A549 (cell line): ENCODE data around the gene TRABD2A. TPM values are rescaled to one million over a fixed set of nuclear protein-coding genes. Genes with fewer than 3 reads are reported as not detected.
A peak's percentile ranks its signal among the peaks of the same experiment; 100 is the strongest.
"Not testable (repeated sequence)": the region's sequence is repeated elsewhere in the genome, so short reads cannot be mapped to it uniquely, and the experiment has no call there.

Source experiments
- ATAC-seq, 2 experiments: fragments of 200-7000 bp in 1 of 2; fragments of >200 bp in 1 of 2; cut with Nextera tagmentation in 1 of 2; cut with Tn5 transposase in 1 of 2; 3 replicates each; pipeline versions ENCODE4 v1.8.0 to v1.9.1; 2018 to 2020; ENCODE audit warnings: mild to moderate bottlenecking in 1 of 2, moderate library complexity in 1 of 2
- CTCF ChIA-PET: fragments of 300-600 bp; sonication (Branson Sonifier 250); formaldehyde crosslinking; extraction: SDS; loops from one replicate; lab custom pipeline; 2021; ENCODE audit warnings: antibody characterized with exemption, inconsistent platforms; lab: Yijun Ruan, JAX
- POLR2A ChIA-PET: fragments of 350-600 bp; formaldehyde crosslinking; extraction: SDS; loops from one replicate; lab custom pipeline; 2021; ENCODE audit warnings: antibody characterized with exemption, inconsistent platforms; lab: Yijun Ruan, JAX
- DNase-seq, 2 experiments: peaks; one replicate each; pipeline versions ENCODE4 v3.0.0 to v3.0.0-alpha.2; 2011 to 2016; ENCODE audit warnings: low read depth in 1 of 2, low spot score in 1 of 2
- FAIRE-seq: peaks from 2 replicates; lab custom pipeline; 2011; peaks lifted over from hg19 to GRCh38; lab: Jason Lieb, UNC
- H3K27ac ChIP-seq, 2 experiments: fragments of >200 bp; sonication (Bioruptor Twin); formaldehyde crosslinking; 3 replicates each; pipeline ENCODE4 v1.5.1; 2016 to 2017
- H3K4me1 ChIP-seq: fragments of >200 bp; sonication (Bioruptor Twin); formaldehyde crosslinking; 3 replicates; pipeline ENCODE4 v1.6.1; 2016
- H3K4me2 ChIP-seq: fragments of >200 bp; sonication (Bioruptor Twin); formaldehyde crosslinking; 3 replicates; pipeline ENCODE4 v1.6.1; 2016
- H3K4me3 ChIP-seq: fragments of >200 bp; sonication (Bioruptor Twin); formaldehyde crosslinking; 3 replicates; pipeline ENCODE4 v1.5.1; 2016
- H3K9me3 ChIP-seq: fragments of >200 bp; sonication (Bioruptor Twin); formaldehyde crosslinking; 3 replicates; pipeline ENCODE4 v1.6.1; 2016
- CBX8 ChIP-seq: fragments of 200-600 bp; sonication (generic); IDR thresholded peaks from 2 replicates; pipeline ENCODE4 v1.6.1; 2016
- CEBPB ChIP-seq, 2 experiments: fragments of >200 bp in 1 of 2; sonication (Bioruptor Twin) in 1 of 2; formaldehyde crosslinking in 1 of 2; IDR thresholded peaks; 2 replicates each; pipeline ENCODE4 v1.6.1; 2012 to 2016
- CHD4 ChIP-seq: fragments of 200-600 bp; sonication (generic); IDR thresholded peaks from 2 replicates; pipeline ENCODE4 v1.6.1; 2016; ENCODE audit warnings: antibody characterized with exemption, mild to moderate bottlenecking, borderline replicate concordance
- E2F6 ChIP-seq: IDR thresholded peaks from 2 replicates; pipeline ENCODE4 v1.6.1; 2012; ENCODE audit warnings: low read depth, borderline replicate concordance
- EHF ChIP-seq: fragments of 250-450 bp; sonication (Bioruptor Pico); IDR thresholded peaks from 2 replicates; pipeline ENCODE4 v1.5.0; 2020; ENCODE audit warnings: mild to moderate bottlenecking
- EP300 ChIP-seq, 2 experiments: fragments of >200 bp; sonication (Bioruptor Twin); formaldehyde crosslinking; IDR thresholded peaks; 2 replicates in 1 of 2; 3 replicates in 1 of 2; pipeline ENCODE4 v1.6.1; 2016 to 2017
- FOSB ChIP-seq: fragments of 250-450 bp; sonication (Bioruptor Pico); IDR thresholded peaks from 2 replicates; pipeline ENCODE4 v1.5.0; 2020; ENCODE audit warnings: mild to moderate bottlenecking, moderate library complexity
- FOSL2 ChIP-seq, 2 experiments: fragments of 450-650 bp in 1 of 2; fragments of >200 bp in 1 of 2; sonication (Bioruptor Twin) in 1 of 2; formaldehyde crosslinking; IDR thresholded peaks; 2 replicates each; pipeline versions ENCODE4 v1.5.0 to v1.6.1; 2016 to 2020; ENCODE audit warnings: mild to moderate bottlenecking in 1 of 2, moderate library complexity in 1 of 2
- FOXS1 ChIP-seq: fragments of 250-450 bp; sonication (Bioruptor Pico); IDR thresholded peaks from 2 replicates; pipeline ENCODE4 v1.5.0; 2020; ENCODE audit warnings: mild to moderate bottlenecking, moderate library complexity
- KDM5A ChIP-seq: fragments of 200-600 bp; sonication (generic); IDR thresholded peaks from 2 replicates; pipeline ENCODE4 v1.6.1; 2016; ENCODE audit warnings: antibody characterized with exemption, mild to moderate bottlenecking
- MAFK ChIP-seq: fragments of 450-650 bp; IDR thresholded peaks from 2 replicates; pipeline ENCODE4 v1.6.1; 2014; ENCODE audit not compliant: partially characterized antibody
- POLR2A ChIP-seq: IDR thresholded peaks from 2 replicates; pipeline ENCODE4 v1.6.1; 2012; ENCODE audit warnings: mild to moderate bottlenecking, low read length
- RCOR1 ChIP-seq: fragments of 150-350 bp; IDR thresholded peaks from 2 replicates; pipeline ENCODE4 v1.6.1; 2014; ENCODE audit warnings: antibody characterized with exemption, low read length, low read depth
- RFX5 ChIP-seq: fragments of 450-650 bp; IDR thresholded peaks from 2 replicates; pipeline ENCODE4 v1.7.1; 2014; ENCODE audit warnings: antibody characterized with exemption, mild to moderate bottlenecking, moderate library complexity
- SMC3 ChIP-seq: fragments of >200 bp; sonication (Bioruptor Twin); formaldehyde crosslinking; IDR thresholded peaks from 3 replicates; pipeline ENCODE4 v1.6.1; 2018; ENCODE audit warnings: inconsistent platforms
- SREBF2 ChIP-seq: fragments of 450-650 bp; IDR thresholded peaks from 2 replicates; pipeline ENCODE4 v1.6.1; 2014; ENCODE audit warnings: mild to moderate bottlenecking, moderate library complexity
- TP53 ChIP-seq: fragments of 250-450 bp; sonication (Bioruptor Pico); IDR thresholded peaks from 2 replicates; pipeline ENCODE4 v1.5.0; 2021; ENCODE audit warnings: mild to moderate bottlenecking, moderate library complexity
- WGBS: methylation state at CpG from one replicate; pipeline ENCODE4 v1.1.6; 2017; ENCODE audit errors: missing lambda C conversion rate; 5-methylcytosine and 5-hydroxymethylcytosine counted together
- polyA plus RNA-seq, 4 experiments: library from polyadenylated mRNA; depleted of rRNA in 3 of 4; stranded (reverse); fragments of >200 nt; fragmentation: RNase III in 1 of 4; extraction: RNeasy Plus Mini Kit Qiagen cat#74134 plus additional on column Dnase treatment in 1 of 4; gene quantifications; 2 replicates in 3 of 4; 3 replicates in 1 of 4; pipeline ENCODE4 v1.2.3, GENCODE V29; 2011 to 2017
- TF ChIP-seq, protein P1 (sequence below): fragments of 250-450 bp; sonication (Bioruptor Pico); IDR thresholded peaks from 2 replicates; pipeline ENCODE4 v1.5.0; 2021; ENCODE audit warnings: mild to moderate bottlenecking, moderate library complexity, borderline replicate concordance

Gene TRABD2A
- polyA plus RNA-seq, 2 of the 4 experiments (the other 2 are of a cell fraction), result 6.1 to 7.1 TPM

GRCh38 chr2:84779781-84780180, 101.1 kb downstream of the TRABD2A start:
- POLR2A ChIA-PET, result no interaction called here
- CTCF ChIA-PET, result interaction anchor here (1.1 kb wide), 1 partner anchor 17 kb away, joined by 3 read pairs; no protein-coding TSS in a partner anchor
- TF ChIP-seq E2F6 (no peak), CEBPB (IDR thresholded peaks at IDR 0.05) (no peak), FOSB (CRISPR knock-in tag) (no peak), SMC3 (no peak)
- TF ChIP-seq, protein P1, sequence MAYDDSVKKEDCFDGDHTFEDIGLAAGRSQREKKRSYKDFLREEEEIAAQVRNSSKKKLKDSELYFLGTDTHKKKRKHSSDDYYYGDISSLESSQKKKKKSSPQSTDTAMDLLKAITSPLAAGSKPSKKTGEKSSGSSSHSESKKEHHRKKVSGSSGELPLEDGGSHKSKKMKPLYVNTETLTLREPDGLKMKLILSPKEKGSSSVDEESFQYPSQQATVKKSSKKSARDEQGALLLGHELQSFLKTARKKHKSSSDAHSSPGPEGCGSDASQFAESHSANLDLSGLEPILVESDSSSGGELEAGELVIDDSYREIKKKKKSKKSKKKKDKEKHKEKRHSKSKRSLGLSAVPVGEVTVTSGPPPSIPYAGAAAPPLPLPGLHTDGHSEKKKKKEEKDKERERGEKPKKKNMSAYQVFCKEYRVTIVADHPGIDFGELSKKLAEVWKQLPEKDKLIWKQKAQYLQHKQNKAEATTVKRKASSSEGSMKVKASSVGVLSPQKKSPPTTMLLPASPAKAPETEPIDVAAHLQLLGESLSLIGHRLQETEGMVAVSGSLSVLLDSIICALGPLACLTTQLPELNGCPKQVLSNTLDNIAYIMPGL (CRISPR knock-in tag), result no peak
- H3K4me1 ChIP-seq, result no peaks in the 10 kb centered on the region
- ATAC-seq, result no peak
- WGBS, result 11% methylated on average over 3 of the region's 3 CpGs
- H3K9me3 ChIP-seq, result no peaks in the 10 kb centered on the region
- no peak overlapping the region for H3K27ac ChIP-seq
- no peak overlapping the region for H3K4me2 ChIP-seq
- no peak for FAIRE-seq
- H3K4me3 ChIP-seq, result no peak overlapping the region
- DNase-seq, result no peak

GRCh38 chr2:84778911-84779690, 101.8 kb downstream of the TRABD2A start:
- ChIA-PET CTCF (interaction anchor here (1.1 kb wide), 1 partner anchor 18 kb away, joined by 3 read pairs; no protein-coding TSS in a partner anchor), POLR2A (no interaction called here)
- DNase-seq, result no peak
- H3K9me3 ChIP-seq, result 0 out of 3 replicates have a peak, but pooled peaks cover 4% of the 10 kb centered on the region
- ATAC-seq, result no peak
- no peak overlapping the region for H3K4me3 ChIP-seq
- 61% methylated on average over 1 of the region's 1 CpG for WGBS
- TF ChIP-seq KDM5A, result no peak
- no peak for TF ChIP-seq MAFK
- TF ChIP-seq FOSL2 (IDR thresholded peaks at IDR 0.05), result no peak
- no peak for TF ChIP-seq FOSL2 (CRISPR knock-in tag; IDR thresholded peaks at IDR 0.05)
- no peaks in the 10 kb centered on the region for H3K4me1 ChIP-seq
- no peak overlapping the region for H3K4me2 ChIP-seq
- peak; percentile 59 for FAIRE-seq
- no peak overlapping the region for H3K27ac ChIP-seq

DNA sequence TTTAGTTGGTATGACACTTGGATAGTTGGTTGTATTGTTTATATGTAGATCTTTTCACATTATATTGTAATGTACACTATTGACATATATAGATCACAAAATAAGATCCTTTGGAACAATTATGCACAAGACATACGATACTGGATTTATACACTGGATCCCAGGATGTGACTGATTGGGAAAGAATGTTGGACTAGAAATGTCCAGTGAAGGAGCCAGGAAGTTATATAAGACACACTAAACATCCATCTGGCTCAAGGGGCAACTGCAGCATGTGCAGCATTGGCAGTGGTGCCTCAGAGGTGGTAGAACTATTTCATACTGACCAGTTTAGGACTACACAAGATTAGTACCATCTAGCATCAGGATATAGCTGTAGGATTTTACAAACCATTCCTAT, 104.9 kb downstream of the TRABD2A start:
- Histone ChIP-seq H3K9me3 (peaks cover 11% of the 10 kb centered on the region; the same call in 2 of the 3 replicates), H3K4me2 (no peak overlapping the region), H3K4me3 (no peak overlapping the region), H3K27ac (no peak overlapping the region), H3K4me1 (no peaks in the 10 kb centered on the region)
- DNase-seq, result no peak
- ChIA-PET CTCF (no interaction called here), POLR2A (no interaction called here)
- TF ChIP-seq KDM5A (no peak), CHD4 (no peak), RCOR1 (no peak), SREBF2 (no peak), POLR2A (no peak), CBX8 (no peak), TP53 (CRISPR knock-in tag) (no peak), RFX5 (no peak), EHF (CRISPR knock-in tag) (no peak), EP300 (IDR thresholded peaks at IDR 0.05) (no peak), FOXS1 (no peak)
- no peak for ATAC-seq
- FAIRE-seq, result peak; percentile 28
- 2% methylated on average over 1 of the region's 1 CpG for WGBS

DNA sequence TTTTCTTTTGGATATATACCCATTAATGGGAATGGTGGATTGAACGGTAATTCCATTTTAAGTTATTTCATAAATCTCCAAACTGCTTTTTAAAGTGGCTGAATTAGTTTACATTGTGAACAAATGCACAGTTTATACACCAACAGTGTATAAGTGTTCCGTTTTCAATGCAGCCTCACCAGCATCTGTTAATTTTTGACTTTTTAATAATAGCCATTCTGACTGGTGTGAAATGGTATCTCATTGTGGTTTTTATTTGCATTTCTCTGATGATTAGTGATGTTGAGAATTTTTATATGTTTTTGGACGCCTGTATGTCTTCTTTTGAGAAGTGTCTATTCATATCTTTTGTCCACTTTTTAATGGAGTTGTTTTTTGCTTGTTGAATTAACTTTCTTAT, 107.3 kb downstream of the TRABD2A start:
- DNase-seq, H3K4me3 ChIP-seq, H3K27ac ChIP-seq, H3K4me1 ChIP-seq, CTCF ChIA-PET, POLR2A ChIA-PET, ATAC-seq, FAIRE-seq, H3K4me2 ChIP-seq: not testable (repeated sequence)
- WGBS, result 3% methylated on average over 3 of the region's 3 CpGs
- peaks cover 11% of the 10 kb centered on the region for H3K9me3 ChIP-seq

Other genes with a start within 250 kb of the TRABD2A start
- 2,292 and 3,109 TPM in 2 replicates for gene TMSB10, start 24.6 kb upstream of the TRABD2A start, polyA plus RNA-seq (2011; rRNA removed)
- 6,648 to 7,189 TPM (median 7,015 TPM) in 3 replicates for gene TMSB10, start 24.6 kb upstream of the TRABD2A start, polyA plus RNA-seq (2017; fragmentation: RNase III; extraction: RNeasy Plus Mini Kit Qiagen cat#74134 plus additional on column Dnase treatment)
- gene KCMF1, start 90.1 kb upstream of the TRABD2A start, polyA plus RNA-seq (2011; rRNA removed), result 194 and 221 TPM in 2 replicates
- 76.5 to 83.9 TPM (median 77.8 TPM) in 3 replicates for gene KCMF1, start 90.1 kb upstream of the TRABD2A start, polyA plus RNA-seq (2017; fragmentation: RNase III; extraction: RNeasy Plus Mini Kit Qiagen cat#74134 plus additional on column Dnase treatment)